OCI-LY1 (cell line): Measurements from ENCODE around the gene ELMO1.

Experiments used
- H2AFZ ChIP-seq: fragments of 200-600 bp; sonication (generic), shearing (Covaris generic); 2 replicates; pipeline ENCODE4 v1.6.0; 2014; ENCODE audit warnings: antibody characterized with exemption, mild to moderate bottlenecking, low read length
- H3F3A ChIP-seq: fragments of 200-600 bp; sonication (generic), shearing (Covaris generic); 2 replicates; pipeline ENCODE4 v1.6.0; 2014; ENCODE audit warnings: mild to moderate bottlenecking, antibody characterized with exemption, low read length, moderate library complexity; ENCODE audit not compliant: insufficient read depth
- H3K27ac ChIP-seq: fragments of 200-600 bp; sonication (generic); 2 replicates; pipeline ENCODE4 v1.5.1; 2014; ENCODE audit warnings: low read length, mixed run types, mild to moderate bottlenecking, low read depth; ENCODE audit not compliant: poor library complexity, severe bottlenecking
- H3K27me3 ChIP-seq: fragments of 200-600 bp; sonication (generic); 2 replicates; pipeline ENCODE4 v1.6.0; 2014; ENCODE audit warnings: antibody characterized with exemption, mild to moderate bottlenecking, low read length, moderate library complexity; ENCODE audit not compliant: insufficient read depth
- H3K36me3 ChIP-seq: fragments of 200-600 bp; sonication (generic); 2 replicates; pipeline ENCODE4 v1.6.1; 2014; ENCODE audit warnings: mild to moderate bottlenecking, antibody characterized with exemption, low read length, moderate library complexity, mixed read lengths; ENCODE audit not compliant: insufficient read depth
- H3K4me1 ChIP-seq: fragments of 200-600 bp; sonication (generic); 2 replicates; pipeline ENCODE4 v1.5.1; 2014; ENCODE audit warnings: mild to moderate bottlenecking, low read length, moderate library complexity; ENCODE audit not compliant: insufficient read depth, severe bottlenecking
- H3K4me2 ChIP-seq: fragments of 200-600 bp; sonication (generic), shearing (Covaris generic); 2 replicates; pipeline ENCODE4 v1.6.1; 2014; ENCODE audit warnings: low read length
- H3K4me3 ChIP-seq: fragments of 200-600 bp; sonication (generic); 2 replicates; pipeline ENCODE4 v1.5.1; 2014; ENCODE audit warnings: low read length, low read depth, mild to moderate bottlenecking, mixed read lengths; ENCODE audit not compliant: poor library complexity, severe bottlenecking
- H3K79me2 ChIP-seq: fragments of 200-600 bp; shearing (Covaris generic); 2 replicates; pipeline ENCODE4 v1.6.1; 2016; ENCODE audit warnings: mixed run types, low read length, mixed read lengths; ENCODE audit not compliant: insufficient read depth
- H3K9ac ChIP-seq: fragments of 200-600 bp; sonication (generic), shearing (Covaris generic); 2 replicates; pipeline ENCODE4 v1.6.1; 2014; ENCODE audit warnings: mild to moderate bottlenecking, low read length, mixed read lengths
- H3K9me2 ChIP-seq: fragments of 200-600 bp; sonication (generic), shearing (Covaris generic); 2 replicates; pipeline ENCODE4 v1.6.1; 2014; ENCODE audit warnings: low read depth, mild to moderate bottlenecking, low read length, mixed read lengths
- H3K9me3 ChIP-seq: fragments of 200-600 bp; shearing (Covaris generic); 2 replicates; pipeline ENCODE4 v1.6.1; 2014; ENCODE audit warnings: low read length, mixed read lengths
- H4K20me1 ChIP-seq: fragments of 200-600 bp; sonication (generic), shearing (Covaris generic); 2 replicates; pipeline ENCODE4 v1.6.0; 2016; ENCODE audit warnings: mild to moderate bottlenecking, low read length; ENCODE audit not compliant: insufficient read depth
- CTCF ChIP-seq: fragments of 200-600 bp; sonication (generic), shearing (Covaris generic); IDR thresholded peaks from 2 replicates; pipeline ENCODE4 v1.5.1; 2017; ENCODE audit warnings: mild to moderate bottlenecking, antibody characterized with exemption, low read length, moderate library complexity, mixed read lengths
- EZH2 ChIP-seq: fragments of 200-600 bp; sonication (generic), shearing (Covaris generic); IDR thresholded peaks from 2 replicates; pipeline ENCODE4 v1.8.0; 2017; ENCODE audit warnings: borderline replicate concordance, mixed run types, mild to moderate bottlenecking, antibody characterized with exemption, low read length, moderate library complexity, mixed read lengths

Gene ELMO1

GRCh38 chr7:37421861-37422500 lies 26.7 kb downstream of the ELMO1 start:
- no peaks in the 10 kb centered on the region for H3K36me3 ChIP-seq
- TF ChIP-seq EZH2 (no peak), CTCF (no peak)
- H3K9me3 ChIP-seq: no peaks in the 10 kb centered on the region
- H3K27me3 ChIP-seq: peaks cover 3% of the 10 kb centered on the region; the same call in 1 of the 2 replicates
- H3K4me2 ChIP-seq: no peak overlapping the region
- H4K20me1 ChIP-seq: no peaks in the 10 kb centered on the region
- no peaks in the 10 kb centered on the region for H3F3A ChIP-seq
- H3K9ac ChIP-seq: no peak overlapping the region
- H3K9me2 ChIP-seq: no peaks in the 10 kb centered on the region
- H2AFZ ChIP-seq: no peak overlapping the region
- H3K4me3 ChIP-seq: no peak overlapping the region
- H3K79me2 ChIP-seq: no peaks in the 10 kb centered on the region
- H3K4me1 ChIP-seq: peaks cover 2% of the 10 kb centered on the region
- H3K27ac ChIP-seq: no peak overlapping the region

DNA sequence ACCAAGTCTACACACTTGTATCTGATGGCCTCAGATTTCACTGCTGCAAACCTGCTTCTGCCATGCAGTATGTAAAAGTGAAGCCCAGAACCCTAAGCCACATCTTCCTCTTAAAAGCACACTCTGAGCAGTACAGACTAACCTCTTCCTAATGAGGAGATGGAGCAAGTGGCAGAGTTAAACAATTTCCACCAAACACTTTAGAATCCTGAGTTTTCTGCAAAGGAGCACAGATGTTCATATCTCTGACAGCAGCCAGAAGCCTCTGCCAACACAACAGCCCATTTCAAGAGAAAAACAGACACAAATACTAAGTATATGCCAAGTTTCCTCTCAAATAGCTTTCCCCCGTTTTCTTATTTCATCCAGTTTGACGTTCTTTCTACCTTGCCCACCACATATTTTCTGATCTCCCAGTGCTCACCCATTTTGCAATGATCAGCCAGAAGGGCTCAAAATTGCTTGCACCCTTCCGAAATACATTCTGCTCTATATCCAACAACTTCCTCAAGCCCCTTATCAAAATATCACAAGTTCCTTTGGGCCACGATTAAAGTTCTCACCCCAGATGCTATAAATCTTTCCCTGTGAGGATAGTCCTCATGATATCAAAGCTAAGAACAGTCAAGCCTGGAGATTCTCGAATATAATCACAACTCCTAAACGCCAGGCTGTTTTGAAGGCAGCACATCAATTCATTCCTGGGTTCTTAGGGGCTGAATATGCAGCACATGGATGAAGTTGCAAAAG lies 27.5 kb downstream of the ELMO1 start:
- no peak overlapping the region for H3K9ac ChIP-seq
- no peaks in the 10 kb centered on the region for H3K36me3 ChIP-seq
- TF ChIP-seq EZH2 (no peak), CTCF (no peak)
- H3K9me2 ChIP-seq: no peaks in the 10 kb centered on the region
- peaks cover 7% of the 10 kb centered on the region for H3K4me1 ChIP-seq
- no peaks in the 10 kb centered on the region for H3F3A ChIP-seq
- H2AFZ ChIP-seq: no peak overlapping the region
- H3K9me3 ChIP-seq: no peaks in the 10 kb centered on the region
- H3K4me2 ChIP-seq: no peak overlapping the region
- no peaks in the 10 kb centered on the region for H4K20me1 ChIP-seq
- H3K27me3 ChIP-seq: peaks cover 7% of the 10 kb centered on the region; the same call in 1 of the 2 replicates
- H3K79me2 ChIP-seq: no peaks in the 10 kb centered on the region
- H3K4me3 ChIP-seq: no peak overlapping the region
- H3K27ac ChIP-seq: no peak overlapping the region

- Histone ChIP-seq H3F3A (no peaks in the 10 kb centered on the region), H3K9me3 (no peaks in the 10 kb centered on the region), H3K27ac (no peak overlapping the region), H3K4me3 (no peak overlapping the region), H3K9ac (no peak overlapping the region), H3K4me1 (peaks cover 7% of the 10 kb centered on the region), H3K27me3 (peaks cover 7% of the 10 kb centered on the region; the same call in 1 of the 2 replicates), H3K36me3 (no peaks in the 10 kb centered on the region), H3K4me2 (no peak overlapping the region), H2AFZ (no peak overlapping the region), H3K79me2 (no peaks in the 10 kb centered on the region), H3K9me2 (no peaks in the 10 kb centered on the region), H4K20me1 (no peaks in the 10 kb centered on the region)
- TF ChIP-seq EZH2 (no peak), CTCF (no peak)
Observed at GRCh38 chr7:37419496-37419895, 29.2 kb downstream of the ELMO1 start.
